AG04450 (cell line): ENCODE results near the gene INSRR. TPM values are rescaled to one million over a fixed set of nuclear protein-coding genes. Genes with fewer than 3 reads are reported as not detected.

Source experiments
- CTCF ChIA-PET: fragments of 300-600, 350-600 bp; formaldehyde crosslinking; extraction: SDS; loops from one replicate; lab custom pipeline; 2022; ENCODE audit warnings: antibody characterized with exemption, inconsistent platforms; lab: Charles Lee
- POLR2A ChIA-PET: fragments of 350-600 bp; formaldehyde crosslinking; extraction: SDS; loops from one replicate; lab custom pipeline; 2021; ENCODE audit warnings: antibody characterized with exemption, inconsistent platforms; lab: Yijun Ruan, JAX
- DNase-seq: peaks from one replicate; pipeline ENCODE4 v3.0.0-alpha.2; 2011; ENCODE audit warnings: low read depth, low spot score
- H3K27ac ChIP-seq: one replicate; pipeline ENCODE4 v1.5.1; 2012; ENCODE audit warnings: low read depth, low read length, control low read depth
- H3K27me3 ChIP-seq: one replicate; pipeline ENCODE4 v1.6.0; 2012; ENCODE audit warnings: low read length; ENCODE audit not compliant: control insufficient read depth, insufficient read depth
- H3K4me3 ChIP-seq: 2 replicates; pipeline ENCODE4 v1.5.1; 2011; ENCODE audit warnings: mild to moderate bottlenecking, low read depth, low read length, control low read depth
- H3K9me3 ChIP-seq: 2 replicates; pipeline ENCODE4 v1.5.1; 2012; ENCODE audit warnings: low read length; ENCODE audit not compliant: control insufficient read depth, insufficient read depth
- CTCF ChIP-seq: IDR thresholded peaks from 2 replicates; pipeline ENCODE4 v1.5.1; 2011; ENCODE audit warnings: low read depth, low read length, control low read depth, inconsistent platforms
- polyA plus RNA-seq: library from polyadenylated mRNA; depleted of rRNA; stranded (reverse); fragments of >200 nt; gene quantifications from 2 replicates; pipeline ENCODE4 v1.2.3, GENCODE V29; 2011

INSRR gene
- polyA plus RNA-seq, 1 experiment = not detected

- no peak for TF ChIP-seq CTCF
- Histone ChIP-seq H3K27ac (no peak overlapping the region), H3K27me3 (peaks cover 78% of the 10 kb centered on the region), H3K4me3 (no peak overlapping the region), H3K9me3 (no peaks in the 10 kb centered on the region; the same call in 1 of the 2 replicates)
- ChIA-PET POLR2A (interaction anchor here (0.5 kb wide), 1 partner anchor 24 kb away, joined by 4 read pairs; no protein-coding TSS in a partner anchor), CTCF (interaction anchor here (0.7 to 5.5 kb wide), 5 partner anchors 10 to 173 kb away, joined by 3 to 72 read pairs (median 10); partner anchors contain the start of gene METTL25B)
- DNase-seq = no peak
Observed at GRCh38 chr1:156862584-156862983, 3.7 kb upstream of the INSRR start.

GRCh38 chr1:156860628-156861423 is 1.9 kb upstream of the INSRR start, which contains the start of gene NTRK1:
TSS of gene NTRK1 (plus strand) at chr1:156860865. CDS start at chr1:156860935, 70 bp downstream.
- no peaks in the 10 kb centered on the region; the same call in 1 of the 2 replicates for H3K9me3 ChIP-seq
- no peak within 1 kb of the TSS for H3K27ac ChIP-seq
- no peak for DNase-seq
- H3K27me3 ChIP-seq = peaks cover 85% of the 10 kb centered on the region
- no peak for TF ChIP-seq CTCF
- ChIA-PET POLR2A (interaction anchor here (1.2 to 1.8 kb wide), 2 partner anchors 29 to 133 kb away, joined by 3 to 4 read pairs; partner anchors contain the start of genes ISG20L2 and METTL25B), CTCF (interaction anchor here (0.6 to 5.5 kb wide), 32 partner anchors 9 to 213 kb away, joined by 3 to 72 read pairs (median 4); partner anchors contain the start of genes HDGF and METTL25B)
- H3K4me3 ChIP-seq = peak within 1 kb of the TSS; percentile 32

GRCh38 chr1:156860113-156860627 is 1.3 kb upstream of the INSRR start:
- H3K27ac ChIP-seq = no peak overlapping the region
- no peaks in the 10 kb centered on the region; the same call in 1 of the 2 replicates for H3K9me3 ChIP-seq
- ChIA-PET POLR2A (interaction anchor here (0.8 to 1.8 kb wide), 3 partner anchors 30 to 132 kb away, joined by 3 to 5 read pairs (median 4); partner anchors contain the start of genes ISG20L2 and METTL25B), CTCF (interaction anchor here (0.6 to 5.5 kb wide), 38 partner anchors 10 to 214 kb away, joined by 3 to 72 read pairs (median 5); partner anchors contain the start of genes METTL25B and PRCC)
- DNase-seq = no peak
- peak; percentile 78 for TF ChIP-seq CTCF
- H3K4me3 ChIP-seq = peak overlapping the region; percentile 32
- peaks cover 81% of the 10 kb centered on the region for H3K27me3 ChIP-seq

GRCh38 chr1:156859523-156860112 is 701 bp upstream of the INSRR start:
- no peak for DNase-seq
- Histone ChIP-seq H3K9me3 (no peaks in the 10 kb centered on the region; the same call in 1 of the 2 replicates), H3K27ac (no peak overlapping the region), H3K4me3 (peak overlapping the region; percentile 32), H3K27me3 (peaks cover 80% of the 10 kb centered on the region)
- TF ChIP-seq CTCF = no peak
- ChIA-PET CTCF (interaction anchor here (0.9 to 5.5 kb wide), 29 partner anchors 11 to 175 kb away, joined by 3 to 72 read pairs (median 6); partner anchors contain the start of genes METTL25B and PRCC), POLR2A (interaction anchor here (0.8 to 1.8 kb wide), 4 partner anchors 30 to 132 kb away, joined by 3 to 5 read pairs (median 4); partner anchors contain the start of genes HDGF, ISG20L2 and METTL25B)
